CD14-positive monocyte (primary cell): Measurements from ENCODE around the gene CDH4. TPM values are rescaled to one million over a fixed set of nuclear protein-coding genes. Genes with fewer than 3 reads are reported as not detected.

Experiments used
- DNase-seq, 3 donors: peaks; one replicate each; pipeline ENCODE4 v3.0.0-alpha.2; 2011 to 2022
- H2AFZ ChIP-seq: 2 replicates; pipeline ENCODE4 v1.6.0; 2012; ENCODE audit warnings: mild to moderate bottlenecking, low read depth, low read length, inconsistent platforms; ENCODE audit not compliant: insufficient read depth, poor library complexity, severe bottlenecking
- H3K27ac ChIP-seq, 2 donors: 1 replicate in 1 of 2; 2 replicates in 1 of 2; pipeline ENCODE4 v1.5.1; 2012 to 2013; ENCODE audit warnings: low read length in 2 of 2, control low read depth in 1 of 2, inconsistent platforms in 1 of 2, low read depth in 1 of 2, mild to moderate bottlenecking in 1 of 2
- H3K27me3 ChIP-seq, 2 donors: one replicate each; pipeline versions ENCODE4 v1.6.0 to v1.6.1; 2011 to 2013; ENCODE audit warnings: low read length in 2 of 2; ENCODE audit not compliant: control insufficient read depth in 2 of 2, insufficient read depth in 2 of 2
- H3K36me3 ChIP-seq, 2 donors: replicated peaks in 1 of 2; 1 replicate in 1 of 2; 2 replicates in 1 of 2; pipeline versions ENCODE4 v1.5.1 to v1.6.1; 2012 to 2013; ENCODE audit warnings: low read length in 2 of 2, control low read depth in 1 of 2, inconsistent platforms in 1 of 2, mild to moderate bottlenecking in 1 of 2; ENCODE audit not compliant: insufficient read depth in 2 of 2, control insufficient read depth in 1 of 2
- H3K4me1 ChIP-seq, 2 donors: 1 replicate in 1 of 2; 2 replicates in 1 of 2; pipeline versions ENCODE4 v1.5.1 to v1.6.1; 2012 to 2013; ENCODE audit warnings: low read length in 2 of 2, control low read depth in 1 of 2, inconsistent platforms in 1 of 2, mild to moderate bottlenecking in 1 of 2, moderate library complexity in 1 of 2; ENCODE audit not compliant: insufficient read depth in 2 of 2, control insufficient read depth in 1 of 2
- H3K4me2 ChIP-seq: replicated peaks from 2 replicates; pipeline ENCODE3; 2012; ENCODE audit warnings: low read length, moderate library complexity, mild to moderate bottlenecking; ENCODE audit not compliant: poor library complexity, severe bottlenecking; ENCODE audit errors: extremely low read depth
- H3K4me3 ChIP-seq, 3 experiments: fragments of 200-600 bp in 1 of 3; sonication (generic) in 1 of 3; replicated peaks in 1 of 3; 1 replicate in 2 of 3; 2 replicates in 1 of 3; pipeline ENCODE4 v1.5.1; 2011 to 2013; ENCODE audit warnings: low read length in 3 of 3, mild to moderate bottlenecking in 3 of 3, control low read depth in 2 of 3, low read depth in 2 of 3, inconsistent platforms in 1 of 3, moderate library complexity in 1 of 3
- H3K79me2 ChIP-seq: 2 replicates; pipeline ENCODE4 v1.6.0; 2012; ENCODE audit warnings: mild to moderate bottlenecking, control low read depth, inconsistent platforms, low read length, moderate library complexity; ENCODE audit not compliant: insufficient read depth
- H3K9ac ChIP-seq: 2 replicates; pipeline ENCODE4 v1.6.0; 2017; ENCODE audit warnings: low read length, mild to moderate bottlenecking; ENCODE audit not compliant: insufficient read depth, poor library complexity, severe bottlenecking
- H3K9me3 ChIP-seq, 2 donors: replicated peaks in 1 of 2; 1 replicate in 1 of 2; 2 replicates in 1 of 2; pipeline versions ENCODE4 v1.5.1 to v1.6.1; 2012 to 2013; ENCODE audit warnings: low read length in 2 of 2, control low read depth in 1 of 2; ENCODE audit not compliant: control insufficient read depth in 1 of 2, insufficient read depth in 1 of 2
- H4K20me1 ChIP-seq: 2 replicates; pipeline ENCODE4 v1.6.0; 2012; ENCODE audit warnings: mild to moderate bottlenecking, low read length, control low read depth, moderate library complexity; ENCODE audit not compliant: insufficient read depth
- H3K27ac Mint-ChIP-seq, 7 donors: one replicate each; pipeline ENCODE4 v1.8.0; 2020; ENCODE audit warnings: mild to moderate bottlenecking in 7 of 7, mixed read lengths in 7 of 7, moderate library complexity in 6 of 7, inconsistent platforms in 2 of 7
- H3K27me3 Mint-ChIP-seq, 3 donors: one replicate each; pipeline ENCODE4 v1.8.0; 2021 to 2022; ENCODE audit warnings: low read depth in 3 of 3, mild to moderate bottlenecking in 3 of 3, mixed read lengths in 3 of 3, moderate library complexity in 3 of 3, inconsistent platforms in 1 of 3
- H3K36me3 Mint-ChIP-seq, 2 donors: one replicate each; pipeline ENCODE4 v1.8.0; 2020; ENCODE audit warnings: mixed read lengths in 2 of 2, inconsistent platforms in 1 of 2, mild to moderate bottlenecking in 1 of 2
- H3K4me1 Mint-ChIP-seq: one replicate; pipeline ENCODE4 v1.8.0; 2020; ENCODE audit warnings: mild to moderate bottlenecking, mixed read lengths
- H3K4me3 Mint-ChIP-seq, 2 donors: one replicate each; pipeline ENCODE4 v1.8.0; 2020; ENCODE audit warnings: mild to moderate bottlenecking in 2 of 2, mixed read lengths in 2 of 2, moderate library complexity in 1 of 2
- H3K9me3 Mint-ChIP-seq, 7 donors: one replicate each; pipeline ENCODE4 v1.8.0; 2020 to 2022; ENCODE audit warnings: mixed read lengths in 7 of 7, mild to moderate bottlenecking in 6 of 7, moderate library complexity in 6 of 7, inconsistent platforms in 2 of 7
- WGBS: methylation state at CpG from one replicate; pipeline ENCODE4 v1.1.5; 2013; ENCODE audit warnings: missing lambda C conversion rate; ENCODE audit not compliant: insufficient coverage; 5-methylcytosine and 5-hydroxymethylcytosine counted together
- intact Hi-C, 2 donors: fragments of 100-400 bp; cut with micrococcal nuclease; formaldehyde crosslinking; loops; one replicate each; pipeline versions ENCODE4 v1.15.0 to v1.15.1; 2023
- polyA plus RNA-seq, 3 donors: library from polyadenylated mRNA; depleted of rRNA in 1 of 3; unstranded in 2 of 3; stranded (reverse) in 1 of 3; fragments of 300-500 nt in 2 of 3; fragments of >200 nt in 1 of 3; fragmentation: Illumina TruSeq in 2 of 3; gene quantifications; 1 replicate in 2 of 3; 2 replicates in 1 of 3; pipeline ENCODE4 v1.2.3, GENCODE V29; 2012 to 2021
- TF ChIP-seq, protein P1 (sequence below): fragments of 200-600 bp; IDR thresholded peaks from one replicate; pipeline ENCODE4 v1.8.0; 2022; ENCODE audit warnings: antibody characterized with exemption, mild to moderate bottlenecking

The CDH4 gene
- polyA plus RNA-seq, 3 donors: not detected

DNA sequence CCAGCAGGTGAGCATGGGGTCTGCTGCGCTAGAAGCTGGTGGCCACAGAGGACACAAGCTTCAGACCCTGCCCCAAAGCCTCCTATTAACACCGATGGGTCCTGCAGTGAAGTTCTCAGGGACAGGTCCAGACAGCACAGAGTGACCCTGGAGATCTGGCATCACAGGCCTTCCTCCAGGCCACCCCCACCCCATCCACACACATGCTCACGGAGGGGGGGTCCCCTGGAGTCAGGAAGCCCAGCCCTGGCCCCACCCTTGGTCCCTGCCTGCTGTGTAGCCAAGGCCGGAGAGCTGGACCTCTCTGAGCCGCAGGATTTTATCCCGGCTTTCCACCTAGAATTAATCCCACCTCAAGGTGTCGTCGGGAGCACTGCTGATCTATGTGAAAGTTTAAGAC is 646.3 kb downstream of the CDH4 start:
- H3K9ac ChIP-seq: no peak overlapping the region
- Mint-ChIP-seq H3K36me3 (no peaks in the 10 kb centered on the region), H3K27ac (no peak overlapping the region), H3K4me3 (no peak overlapping the region), H3K4me1 (no peaks in the 10 kb centered on the region), H3K9me3 (peaks cover 0 to 4% (median 0%) of the 10 kb centered on the region in 7 donors), H3K27me3 (peaks cover 2 to 8% (median 6%) of the 10 kb centered on the region in 3 donors)
- H3K4me2 ChIP-seq: no peak overlapping the region
- intact Hi-C loops: no loop called here
- H3K4me1 ChIP-seq: no peaks in the 10 kb centered on the region
- H3K4me3 ChIP-seq: no peak overlapping the region
- no peaks in the 10 kb centered on the region for H3K36me3 ChIP-seq
- no peak overlapping the region for H2AFZ ChIP-seq
- no peak overlapping the region for H3K27ac ChIP-seq
- TF ChIP-seq, protein P1, sequence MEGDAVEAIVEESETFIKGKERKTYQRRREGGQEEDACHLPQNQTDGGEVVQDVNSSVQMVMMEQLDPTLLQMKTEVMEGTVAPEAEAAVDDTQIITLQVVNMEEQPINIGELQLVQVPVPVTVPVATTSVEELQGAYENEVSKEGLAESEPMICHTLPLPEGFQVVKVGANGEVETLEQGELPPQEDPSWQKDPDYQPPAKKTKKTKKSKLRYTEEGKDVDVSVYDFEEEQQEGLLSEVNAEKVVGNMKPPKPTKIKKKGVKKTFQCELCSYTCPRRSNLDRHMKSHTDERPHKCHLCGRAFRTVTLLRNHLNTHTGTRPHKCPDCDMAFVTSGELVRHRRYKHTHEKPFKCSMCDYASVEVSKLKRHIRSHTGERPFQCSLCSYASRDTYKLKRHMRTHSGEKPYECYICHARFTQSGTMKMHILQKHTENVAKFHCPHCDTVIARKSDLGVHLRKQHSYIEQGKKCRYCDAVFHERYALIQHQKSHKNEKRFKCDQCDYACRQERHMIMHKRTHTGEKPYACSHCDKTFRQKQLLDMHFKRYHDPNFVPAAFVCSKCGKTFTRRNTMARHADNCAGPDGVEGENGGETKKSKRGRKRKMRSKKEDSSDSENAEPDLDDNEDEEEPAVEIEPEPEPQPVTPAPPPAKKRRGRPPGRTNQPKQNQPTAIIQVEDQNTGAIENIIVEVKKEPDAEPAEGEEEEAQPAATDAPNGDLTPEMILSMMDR: no peak
- H4K20me1 ChIP-seq: no peaks in the 10 kb centered on the region
- no peak for DNase-seq
- WGBS: 100% methylated on average over 6 of the region's 8 CpGs
- no peaks in the 10 kb centered on the region for H3K79me2 ChIP-seq
- H3K27me3 ChIP-seq: no peaks in the 10 kb centered on the region
- no peaks in the 10 kb centered on the region for H3K9me3 ChIP-seq

DNA sequence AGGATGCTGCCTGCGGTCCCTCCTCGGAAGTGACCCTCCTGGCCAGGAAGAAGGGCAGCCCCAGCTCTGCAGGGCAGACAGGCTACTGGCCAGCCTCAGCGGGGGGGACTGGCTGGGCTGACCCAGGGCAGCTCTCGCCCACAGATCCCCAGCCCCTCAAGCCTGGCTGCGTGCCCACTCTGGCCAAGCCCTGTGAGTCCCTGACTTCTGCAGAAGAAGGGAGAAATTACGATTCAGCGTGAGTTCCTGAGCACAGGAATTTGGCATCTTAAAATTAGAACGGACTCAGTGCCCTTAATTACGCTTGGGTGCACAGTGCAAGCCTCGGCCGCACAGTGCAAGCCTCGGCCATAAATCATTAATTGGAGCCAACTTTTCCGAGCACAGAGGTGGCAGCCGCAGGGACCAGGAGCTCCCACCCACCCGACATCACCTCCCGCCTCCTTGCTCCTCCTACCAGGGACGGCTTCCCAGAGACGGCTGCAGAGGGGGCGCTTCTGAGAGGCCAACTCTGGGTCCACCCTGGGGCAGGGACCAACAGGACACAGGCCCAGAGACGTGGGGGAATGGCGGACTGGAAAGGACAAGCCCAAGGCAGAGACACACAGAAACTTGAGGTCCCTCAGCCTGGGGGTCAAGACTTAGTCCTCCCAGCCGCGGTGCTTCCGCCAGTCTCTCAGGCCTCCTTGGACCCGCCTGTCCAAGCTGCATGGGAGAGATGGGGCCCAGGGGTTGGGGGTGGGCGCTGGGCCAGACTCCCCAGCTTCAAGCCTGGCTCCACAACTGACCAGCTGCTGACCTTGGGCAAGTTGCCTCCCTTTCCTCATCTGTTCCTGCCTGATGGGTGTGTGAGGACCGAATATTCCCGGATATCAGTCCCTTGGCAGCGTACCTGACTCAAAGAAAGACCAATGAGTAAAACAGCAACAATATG is 648.2 kb downstream of the CDH4 start:
- intact Hi-C loops: no loop called here
- Histone ChIP-seq H3K27me3 (no peaks in the 10 kb centered on the region), H3K4me1 (no peaks in the 10 kb centered on the region), H3K9ac (no peak overlapping the region), H4K20me1 (no peaks in the 10 kb centered on the region), H3K79me2 (no peaks in the 10 kb centered on the region), H3K9me3 (no peaks in the 10 kb centered on the region), H3K4me3 (no peak overlapping the region), H3K36me3 (no peaks in the 10 kb centered on the region), H3K27ac (no peak overlapping the region), H3K4me2 (no peak overlapping the region), H2AFZ (no peak overlapping the region)
- Mint-ChIP-seq H3K9me3 (peaks cover 0 to 6% (median 2%) of the 10 kb centered on the region in 7 donors), H3K36me3 (no peaks in the 10 kb centered on the region), H3K4me3 (no peak overlapping the region), H3K4me1 (no peaks in the 10 kb centered on the region), H3K27me3 (peaks cover 6 to 9% (median 6%) of the 10 kb centered on the region in 3 donors), H3K27ac (no peak overlapping the region)
- TF ChIP-seq, protein P1: no peak
- DNase-seq: no peak
- 78% methylated on average over 27 of the region's 29 CpGs for WGBS
